Measurements from ENCODE around the gene FAM20B.
A peak's percentile ranks its signal among the peaks of the same experiment; 100 is the strongest.

FAM20B gene

DNA sequence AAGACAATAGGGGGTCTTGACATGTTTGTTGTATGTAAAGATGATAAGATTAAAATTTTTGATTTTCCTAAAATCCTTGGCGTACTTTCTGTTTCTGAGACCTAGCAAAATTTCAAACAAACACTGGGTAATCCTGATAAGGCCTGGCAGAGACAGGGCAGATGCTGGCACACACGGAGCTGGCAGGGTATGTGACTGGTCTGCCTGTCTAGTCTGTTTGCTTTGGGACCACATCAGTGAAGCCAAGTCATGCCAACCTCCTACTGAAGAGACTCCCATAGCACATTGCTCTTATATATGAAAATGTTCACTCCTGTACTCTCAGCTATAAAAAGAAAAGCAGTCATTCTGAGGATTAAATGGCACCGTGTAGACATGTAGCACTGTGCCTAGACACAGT is 70.2 kb downstream of the FAM20B start:
- DNase-seq, result no peak

DNA sequence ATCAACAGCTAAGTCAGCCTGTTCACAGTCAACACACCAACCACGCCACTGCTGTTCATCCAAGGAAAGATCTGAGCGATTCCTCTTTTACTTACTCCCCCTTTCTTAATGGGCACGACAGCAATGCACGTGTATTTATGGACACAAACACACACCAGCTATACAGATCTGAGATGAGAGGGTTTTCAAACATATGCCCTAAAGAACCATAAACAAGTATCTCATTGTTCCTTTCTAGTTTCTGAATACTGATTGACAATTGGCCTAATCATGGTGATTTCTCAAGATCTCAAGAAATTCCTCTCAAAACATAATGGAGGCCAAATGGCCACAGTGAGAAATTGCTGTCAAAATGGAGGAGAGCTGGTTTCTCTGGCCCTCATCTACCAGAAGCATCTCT is 74.2 kb downstream of the FAM20B start:
- no peak for DNase-seq

DNA sequence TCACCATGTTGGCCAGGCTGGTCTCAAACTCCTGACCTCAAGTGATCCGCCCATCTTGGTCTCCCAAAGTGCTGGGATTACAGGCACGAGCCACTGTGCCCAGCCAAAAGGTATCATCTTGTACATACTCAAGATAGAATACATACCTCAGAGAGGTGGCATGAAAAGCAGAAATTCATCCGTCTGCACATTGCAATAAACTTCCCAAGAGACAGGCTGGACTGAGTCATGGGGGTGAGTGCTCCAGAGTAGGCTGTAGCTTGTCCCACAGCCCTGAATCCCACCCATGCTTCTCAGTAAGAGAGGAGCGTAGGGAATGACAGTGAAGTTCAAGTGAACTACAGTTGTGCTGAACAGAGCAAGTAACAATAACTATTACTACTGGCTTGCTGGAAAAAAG is 75.9 kb downstream of the FAM20B start:
- no peak for DNase-seq

GRCh38 chr1:179103999-179104398 is 78.3 kb downstream of the FAM20B start:
- no peak for DNase-seq

DNA sequence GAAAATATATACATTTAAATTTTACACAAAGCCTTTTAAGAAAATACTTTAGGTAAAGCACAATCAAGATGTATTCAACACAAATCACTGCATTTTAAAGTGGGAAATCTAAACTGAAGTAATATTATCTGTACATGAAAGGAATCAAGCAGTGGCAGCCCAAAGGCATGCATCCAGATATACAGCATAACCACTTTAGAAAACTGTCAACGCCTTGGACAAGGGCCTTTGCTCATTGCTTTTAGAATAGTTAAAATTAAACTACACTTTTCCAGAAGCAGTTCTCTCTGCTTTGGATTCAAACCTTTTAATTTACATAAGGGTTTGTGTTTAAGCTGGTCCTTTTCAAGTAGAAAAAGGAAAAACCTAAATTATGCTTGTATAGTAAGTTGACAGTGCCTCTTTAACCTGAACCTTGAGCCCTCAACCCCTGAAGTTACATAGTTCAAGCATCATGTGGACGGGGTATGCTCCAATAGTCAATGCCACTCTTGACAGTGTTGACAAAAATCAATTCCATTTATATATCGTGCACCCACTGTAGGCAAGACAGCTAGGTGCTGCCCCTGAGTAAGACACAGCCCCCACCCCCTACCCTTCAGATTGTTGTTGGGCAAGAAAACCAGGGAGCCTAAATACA is 79.0 kb downstream of the FAM20B start:
- no peak for DNase-seq

DNA sequence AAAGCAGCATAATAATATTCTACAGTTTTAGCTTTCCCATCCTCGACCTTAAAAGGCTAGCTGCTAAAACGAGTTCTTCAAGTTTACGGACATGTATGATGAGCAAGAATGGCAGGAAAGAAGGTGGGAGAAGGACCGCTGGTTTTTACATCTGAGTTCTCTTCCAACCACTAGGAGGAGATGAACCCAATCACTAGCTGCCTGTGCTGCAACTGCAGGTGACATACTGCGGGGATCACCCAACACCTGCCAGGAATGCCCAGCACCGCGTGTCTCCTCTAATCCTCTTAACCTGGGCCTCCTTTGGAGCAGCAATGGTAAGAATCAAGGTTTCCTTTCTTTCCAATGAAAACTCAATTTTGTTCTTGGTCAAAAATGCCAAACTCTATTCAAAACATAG is 79.7 kb downstream of the FAM20B start:
- DNase-seq, result no peak

- DNase-seq, result no peak
Measured at GRCh38 chr1:179107706-179108629, 82.3 kb downstream of the FAM20B start.

DNA sequence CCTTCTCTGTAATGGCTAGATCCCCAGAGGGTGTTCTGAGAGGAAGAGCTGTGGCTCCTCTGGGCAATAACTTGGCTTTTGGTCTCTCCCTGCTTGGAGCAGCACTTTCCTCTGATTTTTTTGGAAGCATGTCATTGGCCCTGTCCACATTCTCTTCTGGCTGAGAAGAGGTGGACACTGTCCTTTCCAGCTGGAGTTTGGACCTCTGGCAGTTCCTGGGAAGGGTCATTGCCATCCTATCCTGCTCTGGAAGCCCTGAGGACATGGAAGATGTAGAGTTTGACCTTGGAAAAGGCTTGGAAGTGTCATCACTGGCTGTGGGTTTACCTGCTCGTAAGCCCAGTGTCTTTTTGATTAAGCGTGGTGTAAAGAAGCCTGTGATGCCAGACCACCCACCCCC is 83.0 kb downstream of the FAM20B start:
- no peak for DNase-seq

DNA sequence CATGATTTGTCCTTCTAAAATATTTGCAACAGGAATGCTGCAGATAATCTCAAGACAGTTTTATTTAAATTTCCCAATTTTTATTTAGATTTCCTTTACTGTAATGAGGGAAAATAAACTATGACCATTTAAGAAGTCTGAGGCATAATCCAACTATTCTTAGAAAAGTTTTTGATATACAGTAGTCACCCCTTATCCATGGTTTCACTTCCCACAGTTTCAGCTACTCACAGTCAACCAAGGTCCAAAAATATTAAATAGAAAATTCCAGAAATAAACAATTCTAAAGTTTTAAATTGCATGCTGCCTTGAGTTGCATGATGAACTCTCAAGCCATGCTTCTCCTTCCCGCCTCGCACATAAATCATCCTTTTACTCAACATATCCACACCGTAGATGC is 89.5 kb downstream of the FAM20B start:
- DNase-seq, result no peak

DNA sequence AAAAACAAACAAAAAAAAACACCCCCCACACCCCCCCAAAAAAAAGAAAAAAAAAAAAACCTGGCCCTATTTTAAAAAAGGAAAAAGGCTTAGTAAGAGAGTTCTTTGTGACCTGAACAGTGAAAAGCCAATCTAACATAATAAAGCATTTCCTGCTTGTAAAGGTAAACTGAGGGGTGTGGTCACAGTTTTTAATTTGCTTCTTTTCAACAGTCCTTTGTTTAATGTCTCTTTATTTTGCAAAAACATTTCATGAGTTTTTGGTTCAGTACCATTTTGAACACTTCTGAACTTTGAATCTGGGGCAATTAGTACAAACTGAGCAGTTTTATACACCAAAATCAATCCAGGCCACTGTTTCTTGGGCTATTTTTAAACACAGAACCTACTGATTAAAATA is 93.8 kb downstream of the FAM20B start:
- no peak for DNase-seq

DNA sequence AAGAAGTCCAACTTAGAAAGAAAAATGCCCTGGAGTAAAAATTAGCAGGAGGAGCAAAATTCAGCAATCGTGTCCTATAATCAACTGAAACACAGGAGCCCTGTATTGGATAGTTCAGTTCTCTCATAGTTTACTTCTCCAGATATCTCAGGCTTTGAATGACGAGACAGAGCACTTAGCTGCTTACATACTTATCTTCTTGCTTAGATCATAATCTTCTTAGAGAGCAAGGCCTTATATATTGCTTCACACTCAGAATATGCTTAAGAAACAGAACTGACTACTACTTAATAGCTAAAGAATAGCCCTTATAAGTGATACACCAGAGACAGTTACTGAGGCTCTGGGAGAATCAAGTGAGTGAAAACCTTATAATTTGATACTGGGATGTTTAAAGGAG is 95.0 kb downstream of the FAM20B start:
- DNase-seq, result no peak

DNA sequence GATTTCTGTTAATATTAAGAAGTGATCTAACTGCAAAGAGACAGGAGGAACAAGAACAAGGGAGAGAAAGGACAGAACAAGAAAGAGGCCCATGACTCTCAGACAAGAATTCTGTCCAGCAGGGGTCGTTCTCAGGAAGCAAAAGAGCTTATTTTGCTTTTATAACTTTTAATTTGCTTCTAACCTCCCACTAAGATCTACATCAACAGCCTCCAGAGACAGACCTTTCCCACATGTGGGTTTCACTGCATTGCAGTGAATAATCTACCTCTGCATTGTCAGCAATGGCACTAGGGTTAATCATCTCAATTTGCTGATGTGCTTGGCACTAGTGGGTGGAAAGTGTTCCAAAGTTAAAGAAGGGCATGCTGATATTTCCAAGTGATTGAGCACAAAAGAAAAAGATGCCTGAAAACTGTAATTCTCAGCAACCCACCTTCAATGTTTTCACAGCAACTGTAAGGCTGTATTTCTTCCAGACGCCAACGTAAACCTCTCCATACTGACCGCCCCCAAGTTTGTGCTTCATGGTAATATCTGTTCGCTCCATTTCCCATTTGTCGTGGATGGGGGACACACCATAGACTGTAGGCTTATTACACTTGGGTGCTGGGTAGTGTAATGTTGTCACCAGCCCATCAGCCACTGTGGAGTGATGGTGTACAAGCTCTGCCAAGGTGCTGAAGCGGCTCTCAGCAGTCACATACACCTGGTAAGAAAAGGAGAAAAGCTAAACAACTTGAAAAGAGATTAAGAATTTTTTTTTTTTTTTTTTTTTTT is 95.7 kb downstream of the FAM20B start:
- DNase-seq, result peak; percentile 34 to 59

- no peak for DNase-seq
Measured at GRCh38 chr1:179124873-179125272, 99.2 kb downstream of the FAM20B start.
